GM12892 (cell line): ENCODE results near the gene ATP5F1D.

Experiments
- POLR2A ChIP-seq: IDR thresholded peaks from 2 replicates; pipeline ENCODE4 v1.6.1; 2011; ENCODE audit warnings: low read depth, low read length, control low read depth
- POLR2AphosphoS5 ChIP-seq: IDR thresholded peaks from 2 replicates; pipeline ENCODE4 v1.6.1; 2011; ENCODE audit warnings: low read depth, low read length, control low read depth
- TAF1 ChIP-seq: IDR thresholded peaks from 2 replicates; pipeline ENCODE4 v1.6.1; 2011; ENCODE audit warnings: low read depth, mild to moderate bottlenecking, control low read depth, low read length, borderline replicate concordance

GRCh38 chr19:1280636-1281568 is 39.4 kb downstream of the ATP5F1D start:
- TF ChIP-seq TAF1 (no peak), POLR2A (no peak), POLR2AphosphoS5 (no peak)
